RKO (cell line): ENCODE results near the gene PLA2G7.
"Not testable (repeated sequence)": the region's sequence is repeated elsewhere in the genome, so short reads cannot be mapped to it uniquely, and the experiment has no call there.

ENCODE experiments used
- DNase-seq: peaks from one replicate; pipeline ENCODE4 v3.0.0-alpha.2; 2016; ENCODE audit warnings: low spot score

PLA2G7 gene

GRCh38 chr6:46734867-46735719, at the start of gene PLA2G7:
Gene PLA2G7 (minus strand): TSS chr6:46735375. CDS start chr6:46722891, 12,484 bp downstream.
- DNase-seq, result no peak

- no peak for DNase-seq
Observed at GRCh38 chr6:46784535-46784934, 49.4 kb upstream of the PLA2G7 start.

GRCh38 chr6:46781478-46782378, 46.6 kb upstream of the PLA2G7 start:
- DNase-seq, result peak; percentile 76

GRCh38 chr6:46777476-46778346, 42.5 kb upstream of the PLA2G7 start:
- DNase-seq, result no peak

GRCh38 chr6:46776070-46776712, 41.0 kb upstream of the PLA2G7 start:
- DNase-seq, result no peak

- not testable (repeated sequence) for DNase-seq
Observed at GRCh38 chr6:46774736-46775135, 39.6 kb upstream of the PLA2G7 start.

- DNase-seq, result no peak
Observed at GRCh38 chr6:46773201-46773855, 38.2 kb upstream of the PLA2G7 start.

GRCh38 chr6:46772762-46773161, 37.6 kb upstream of the PLA2G7 start:
- DNase-seq, result no peak

- DNase-seq, result no peak
Observed at GRCh38 chr6:46772016-46772415, 36.8 kb upstream of the PLA2G7 start.

GRCh38 chr6:46764961-46765360, 29.8 kb upstream of the PLA2G7 start:
- DNase-seq, result no peak

GRCh38 chr6:46764280-46764679, 29.1 kb upstream of the PLA2G7 start:
- DNase-seq, result not testable (repeated sequence)

- DNase-seq, result no peak
Observed at GRCh38 chr6:46763466-46763865, 28.3 kb upstream of the PLA2G7 start.

GRCh38 chr6:46760925-46761324, 25.8 kb upstream of the PLA2G7 start:
- DNase-seq, result no peak

GRCh38 chr6:46758960-46759753, 24.0 kb upstream of the PLA2G7 start:
- DNase-seq, result no peak

- no peak for DNase-seq
Observed at GRCh38 chr6:46757214-46757596, 22.0 kb upstream of the PLA2G7 start.

GRCh38 chr6:46756469-46757213, 21.5 kb upstream of the PLA2G7 start:
- no peak for DNase-seq

GRCh38 chr6:46755865-46756264, 20.7 kb upstream of the PLA2G7 start:
- DNase-seq, result no peak

GRCh38 chr6:46751658-46752057, 16.5 kb upstream of the PLA2G7 start:
- DNase-seq, result no peak

- DNase-seq, result no peak
Observed at GRCh38 chr6:46749731-46750130, 14.6 kb upstream of the PLA2G7 start.
